Esophagus muscularis mucosa (tissue), 4 donors: Measurements from ENCODE around the gene FAAP20. TPM values are rescaled to one million over a fixed set of nuclear protein-coding genes. Genes with fewer than 3 reads are reported as not detected.

Source experiments
- DNase-seq: peaks from one replicate; pipeline ENCODE4 v3.0.0-alpha.2; 2017; ENCODE audit errors: extremely low spot score
- H3K27ac ChIP-seq, 4 donors: fragments of 200-600 bp; sonication (generic); replicated peaks in 1 of 4; 1 replicate in 3 of 4; 2 replicates in 1 of 4; pipeline ENCODE4 v1.5.1; 2016 to 2019; ENCODE audit warnings: mild to moderate bottlenecking in 1 of 4
- H3K27me3 ChIP-seq, 4 donors: fragments of 200-600 bp; sonication (generic); one replicate each; pipeline versions ENCODE4 v1.5.1 to v1.6.0; 2016 to 2019
- H3K36me3 ChIP-seq, 4 donors: fragments of 200-600 bp; sonication (generic); one replicate each; pipeline ENCODE4 v1.5.1; 2016 to 2019
- H3K4me1 ChIP-seq, 4 donors: fragments of 200-600 bp; sonication (generic); one replicate each; pipeline ENCODE4 v1.5.1; 2016 to 2019
- H3K4me3 ChIP-seq, 4 donors: fragments of 200-600 bp; sonication (generic); 1 replicate in 2 of 4; 2 replicates in 2 of 4; pipeline ENCODE4 v1.5.1; 2016 to 2019; ENCODE audit warnings: mild to moderate bottlenecking in 4 of 4, moderate library complexity in 1 of 4
- H3K9me3 ChIP-seq, 4 donors: fragments of 200-600 bp; sonication (generic); 1 replicate in 3 of 4; 2 replicates in 1 of 4; pipeline ENCODE4 v1.5.1; 2016 to 2019
- EP300 ChIP-seq: sonication (generic); formaldehyde crosslinking; IDR thresholded peaks from one replicate; pipeline ENCODE4 v1.6.1; 2017; ENCODE audit warnings: antibody characterized with exemption
- POLR2A ChIP-seq: fragments of 450-650 bp; IDR thresholded peaks from one replicate; pipeline ENCODE4 v1.6.1; 2017; ENCODE audit warnings: antibody characterized with exemption, moderate library complexity, mild to moderate bottlenecking, low read depth
- POLR2AphosphoS5 ChIP-seq, 2 donors: sonication (generic); formaldehyde crosslinking; IDR thresholded peaks; one replicate each; pipeline ENCODE4 v1.6.1; 2017; ENCODE audit warnings: antibody characterized with exemption in 2 of 2
- WGBS: methylation state at CpG from one replicate; pipeline ENCODE4 v1.1.5; 2018; 5-methylcytosine and 5-hydroxymethylcytosine counted together
- intact Hi-C: fragments of 100-400 bp; cut with DNase I; formaldehyde crosslinking; loops from one replicate; pipeline ENCODE4 v1.15.1; 2023
- total RNA-seq, 4 donors: library from RNA; depleted of rRNA; stranded (reverse); fragments of >200 nt; gene quantifications; one replicate each; pipeline versions ENCODE4 v1.1.0 to v1.2.1, GENCODE V29; 2016
- TF ChIP-seq, protein P1 (sequence below), 3 experiments: fragments of 200-600 bp in 2 of 3; fragments of 450-650 bp in 1 of 3; sonication (generic) in 2 of 3; IDR thresholded peaks; one replicate each; pipeline ENCODE4 v1.5.1; 2017 to 2019; ENCODE audit warnings: antibody characterized with exemption in 3 of 3, mild to moderate bottlenecking in 2 of 3, moderate library complexity in 1 of 3

FAAP20 gene
- total RNA-seq, 4 donors from 2014 or later: 37.9 to 81.7 (median 55.7) TPM

DNA sequence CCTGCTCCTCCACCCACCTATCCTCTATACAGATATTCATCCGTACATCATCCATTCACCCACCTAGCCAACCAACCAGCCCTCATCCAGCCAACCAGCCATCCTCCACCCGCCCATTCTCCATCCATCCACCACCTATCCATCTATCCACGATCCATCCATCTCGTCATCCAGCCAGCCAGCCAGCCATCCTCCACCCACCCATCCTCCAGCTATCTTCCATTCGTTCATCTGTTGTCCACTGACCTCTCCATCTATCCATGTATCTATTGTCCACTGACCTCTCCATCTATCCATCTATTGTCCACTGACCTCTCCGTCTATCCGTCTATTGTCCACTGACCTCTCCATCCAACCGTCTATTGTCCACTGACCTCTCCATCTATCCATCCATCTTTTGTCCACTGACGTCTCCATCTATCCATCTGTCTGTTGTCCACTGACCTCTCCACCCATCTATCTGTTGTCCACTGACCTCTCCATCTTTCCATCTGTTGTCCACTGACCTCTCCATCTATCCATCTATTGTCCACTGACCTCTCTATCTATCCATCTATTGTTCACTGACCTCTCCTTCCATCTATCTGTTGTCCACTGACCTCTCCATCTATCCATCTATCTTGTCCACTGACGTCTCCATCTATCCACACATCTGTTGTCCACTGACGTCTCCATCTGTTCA lies 47.6 kb downstream of the FAAP20 start:
- no peaks in the 10 kb centered on the region for H3K9me3 ChIP-seq
- no peak overlapping the region for H3K27ac ChIP-seq
- H3K36me3 ChIP-seq: no peaks in the 10 kb centered on the region
- H3K4me3 ChIP-seq: no peak overlapping the region
- H3K27me3 ChIP-seq: peaks cover 0 to 3% (median 0%) of the 10 kb centered on the region in 4 donors
- WGBS: 88% methylated on average over 11 of the region's 11 CpGs
- H3K4me1 ChIP-seq: no peaks in the 10 kb centered on the region
- no peak for DNase-seq
- intact Hi-C loops: no loop called here
- no peak for TF ChIP-seq POLR2AphosphoS5 (IDR thresholded peaks at IDR 0.05)
- no peak for TF ChIP-seq POLR2A
- TF ChIP-seq, protein P1, sequence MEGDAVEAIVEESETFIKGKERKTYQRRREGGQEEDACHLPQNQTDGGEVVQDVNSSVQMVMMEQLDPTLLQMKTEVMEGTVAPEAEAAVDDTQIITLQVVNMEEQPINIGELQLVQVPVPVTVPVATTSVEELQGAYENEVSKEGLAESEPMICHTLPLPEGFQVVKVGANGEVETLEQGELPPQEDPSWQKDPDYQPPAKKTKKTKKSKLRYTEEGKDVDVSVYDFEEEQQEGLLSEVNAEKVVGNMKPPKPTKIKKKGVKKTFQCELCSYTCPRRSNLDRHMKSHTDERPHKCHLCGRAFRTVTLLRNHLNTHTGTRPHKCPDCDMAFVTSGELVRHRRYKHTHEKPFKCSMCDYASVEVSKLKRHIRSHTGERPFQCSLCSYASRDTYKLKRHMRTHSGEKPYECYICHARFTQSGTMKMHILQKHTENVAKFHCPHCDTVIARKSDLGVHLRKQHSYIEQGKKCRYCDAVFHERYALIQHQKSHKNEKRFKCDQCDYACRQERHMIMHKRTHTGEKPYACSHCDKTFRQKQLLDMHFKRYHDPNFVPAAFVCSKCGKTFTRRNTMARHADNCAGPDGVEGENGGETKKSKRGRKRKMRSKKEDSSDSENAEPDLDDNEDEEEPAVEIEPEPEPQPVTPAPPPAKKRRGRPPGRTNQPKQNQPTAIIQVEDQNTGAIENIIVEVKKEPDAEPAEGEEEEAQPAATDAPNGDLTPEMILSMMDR (IDR thresholded peaks at IDR 0.05): no peak
- no peak for TF ChIP-seq EP300

DNA sequence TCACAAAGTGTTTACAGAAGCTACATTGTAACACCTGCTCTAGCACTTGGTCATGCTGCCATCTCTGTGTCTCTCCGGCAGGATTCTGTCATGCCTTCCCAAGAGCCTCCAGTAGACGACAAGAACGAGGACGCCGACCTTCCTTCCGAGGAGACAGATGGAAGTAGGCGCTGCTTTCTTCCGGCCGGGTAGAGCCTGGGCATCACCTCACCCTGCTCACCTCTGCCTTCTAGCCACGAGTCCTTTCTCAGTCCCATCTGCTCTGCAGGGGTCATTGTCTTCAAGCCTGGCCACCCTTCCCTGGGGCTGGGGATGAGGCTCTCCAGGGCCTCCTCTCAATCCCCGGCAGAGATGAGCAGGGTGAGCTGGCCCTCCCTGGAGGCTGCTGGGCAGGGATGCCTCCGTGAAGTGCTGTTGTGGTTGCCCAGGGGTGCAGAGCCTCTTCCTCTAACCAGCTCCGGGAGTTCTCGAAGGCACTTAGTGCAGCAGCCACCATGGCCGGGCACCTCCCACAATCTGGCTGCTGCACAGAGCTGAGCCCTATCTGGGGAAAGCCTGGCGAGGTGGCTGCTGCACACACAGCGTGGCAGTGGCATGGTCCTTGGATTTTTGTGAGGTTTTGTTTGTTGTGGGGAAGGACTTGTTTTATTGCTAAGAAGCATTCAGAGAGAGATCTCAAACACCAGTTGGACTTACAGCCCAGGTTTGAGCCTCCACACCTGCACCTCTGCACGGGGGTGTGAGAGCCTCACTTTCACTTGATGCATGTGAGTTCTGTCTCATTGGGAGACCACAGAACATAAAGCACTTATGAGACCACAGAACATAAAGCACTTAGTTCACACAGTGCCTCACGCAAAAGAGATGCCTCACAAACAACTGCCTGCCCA lies 48.4 kb downstream of the FAAP20 start:
- H3K4me3 ChIP-seq: no peak overlapping the region
- TF ChIP-seq, protein P1 (IDR thresholded peaks at IDR 0.05): no peak
- TF ChIP-seq EP300 (no peak), POLR2A (no peak), POLR2AphosphoS5 (IDR thresholded peaks at IDR 0.05) (no peak)
- no peaks in the 10 kb centered on the region for H3K4me1 ChIP-seq
- H3K27me3 ChIP-seq: peaks cover 0 to 3% (median 0%) of the 10 kb centered on the region in 4 donors
- DNase-seq: no peak
- WGBS: 85% methylated on average over 18 of the region's 19 CpGs
- no peaks in the 10 kb centered on the region for H3K36me3 ChIP-seq
- H3K9me3 ChIP-seq: no peaks in the 10 kb centered on the region
- intact Hi-C loops: no loop called here
- no peak overlapping the region for H3K27ac ChIP-seq

- no peak for DNase-seq
- no peaks in the 10 kb centered on the region for H3K9me3 ChIP-seq
- H3K27me3 ChIP-seq: peaks cover 0 to 3% (median 0%) of the 10 kb centered on the region in 4 donors
- 94% methylated on average over 6 of the region's 15 CpGs for WGBS
- intact Hi-C loops: no loop called here
- H3K36me3 ChIP-seq: no peaks in the 10 kb centered on the region
- H3K4me3 ChIP-seq: no peak overlapping the region
- H3K4me1 ChIP-seq: no peaks in the 10 kb centered on the region
- TF ChIP-seq, protein P1 (IDR thresholded peaks at IDR 0.05): no peak
- TF ChIP-seq POLR2A (no peak), EP300 (no peak), POLR2AphosphoS5 (IDR thresholded peaks at IDR 0.05) (no peak)
- H3K27ac ChIP-seq: no peak overlapping the region
Observed at GRCh38 chr1:2144501-2145090, 50.0 kb downstream of the FAAP20 start.

DNA sequence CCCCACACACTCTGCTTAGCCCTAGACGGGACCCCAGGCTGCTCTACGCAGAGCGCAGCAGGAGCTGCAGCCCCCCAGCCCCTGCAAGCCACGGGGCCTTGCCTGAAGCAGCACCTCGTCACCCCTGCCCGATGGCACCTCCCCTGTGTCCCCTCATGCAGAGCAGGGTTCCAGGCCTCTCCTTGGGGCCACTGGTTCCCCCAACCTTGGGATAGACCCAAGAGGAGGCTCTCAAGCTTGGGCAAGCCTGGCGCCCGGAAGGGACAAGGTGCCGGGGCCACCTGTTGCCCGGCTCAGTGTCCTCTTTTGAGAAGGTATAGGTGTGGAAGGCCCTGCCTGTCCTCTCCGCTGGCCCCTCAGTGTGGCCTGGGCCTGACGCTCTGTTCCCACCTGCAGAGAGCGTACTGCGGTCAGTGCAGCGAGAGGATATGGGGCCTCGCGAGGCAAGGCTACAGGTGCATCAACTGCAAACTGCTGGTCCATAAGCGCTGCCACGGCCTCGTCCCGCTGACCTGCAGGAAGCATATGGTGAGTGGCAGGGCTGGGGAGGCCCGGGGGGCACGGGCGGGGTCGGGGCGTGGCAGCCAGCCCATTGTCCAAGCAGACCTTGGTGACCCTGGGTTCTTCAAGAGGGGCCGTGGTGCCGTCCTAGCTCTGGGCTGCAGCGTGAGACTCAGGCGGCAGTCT lies 50.6 kb downstream of the FAAP20 start:
- intact Hi-C loops: no loop called here
- H3K36me3 ChIP-seq: no peaks in the 10 kb centered on the region
- H3K4me1 ChIP-seq: no peaks in the 10 kb centered on the region
- H3K27me3 ChIP-seq: peaks cover 0 to 3% (median 0%) of the 10 kb centered on the region in 4 donors
- H3K4me3 ChIP-seq: no peak overlapping the region
- no peaks in the 10 kb centered on the region for H3K9me3 ChIP-seq
- no peak for TF ChIP-seq EP300
- TF ChIP-seq POLR2AphosphoS5 (IDR thresholded peaks at IDR 0.05): no peak
- TF ChIP-seq, protein P1 (IDR thresholded peaks at IDR 0.05): no peak
- no peak for TF ChIP-seq POLR2A
- H3K27ac ChIP-seq: no peak overlapping the region
- no peak for DNase-seq
- 93% methylated on average over 2 of the region's 30 CpGs for WGBS
